Measurements from ENCODE around the gene EFCAB8.

DNA sequence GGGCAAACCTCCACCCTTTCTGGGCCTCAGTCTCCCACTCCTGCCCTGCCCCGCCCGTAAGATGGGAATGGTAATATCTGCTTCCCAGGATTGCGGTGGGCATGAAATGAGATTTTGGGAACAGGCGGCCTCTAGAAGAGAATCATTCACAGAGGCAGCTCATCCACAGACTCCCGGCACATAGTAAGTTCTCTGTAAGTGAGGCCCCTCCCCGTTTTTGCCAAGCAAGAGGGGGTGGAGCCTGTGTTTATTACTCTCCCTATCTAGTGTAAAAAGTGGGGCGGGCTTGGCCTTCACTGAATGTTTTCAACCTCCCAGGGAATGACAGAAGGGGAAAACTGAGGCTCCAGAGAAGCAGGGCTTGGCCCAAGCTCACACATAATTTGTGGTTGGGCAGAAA is 125.5 kb downstream of the EFCAB8 start:
- TF ChIP-seq, protein P1, sequence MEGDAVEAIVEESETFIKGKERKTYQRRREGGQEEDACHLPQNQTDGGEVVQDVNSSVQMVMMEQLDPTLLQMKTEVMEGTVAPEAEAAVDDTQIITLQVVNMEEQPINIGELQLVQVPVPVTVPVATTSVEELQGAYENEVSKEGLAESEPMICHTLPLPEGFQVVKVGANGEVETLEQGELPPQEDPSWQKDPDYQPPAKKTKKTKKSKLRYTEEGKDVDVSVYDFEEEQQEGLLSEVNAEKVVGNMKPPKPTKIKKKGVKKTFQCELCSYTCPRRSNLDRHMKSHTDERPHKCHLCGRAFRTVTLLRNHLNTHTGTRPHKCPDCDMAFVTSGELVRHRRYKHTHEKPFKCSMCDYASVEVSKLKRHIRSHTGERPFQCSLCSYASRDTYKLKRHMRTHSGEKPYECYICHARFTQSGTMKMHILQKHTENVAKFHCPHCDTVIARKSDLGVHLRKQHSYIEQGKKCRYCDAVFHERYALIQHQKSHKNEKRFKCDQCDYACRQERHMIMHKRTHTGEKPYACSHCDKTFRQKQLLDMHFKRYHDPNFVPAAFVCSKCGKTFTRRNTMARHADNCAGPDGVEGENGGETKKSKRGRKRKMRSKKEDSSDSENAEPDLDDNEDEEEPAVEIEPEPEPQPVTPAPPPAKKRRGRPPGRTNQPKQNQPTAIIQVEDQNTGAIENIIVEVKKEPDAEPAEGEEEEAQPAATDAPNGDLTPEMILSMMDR (IDR thresholded peaks at IDR 0.05; ENCODE audit: low read depth, low read length, poor library complexity, severe bottlenecking), result no peak
- TF ChIP-seq EZH2phosphoT487 (IDR thresholded peaks at IDR 0.05; ENCODE audit: borderline replicate concordance, low read length), result no peak
